GM21381 (cell line): Measurements from ENCODE around the gene ZNF609.

Experiments used
- ATAC-seq: cut with Tn5 transposase; IDR thresholded peaks from one replicate; pipeline ENCODE4 v1.9.1; 2021; ENCODE audit warnings: mild to moderate bottlenecking, moderate library complexity; ENCODE audit not compliant: unreplicated experiment

Gene ZNF609

GRCh38 chr15:64690578-64691296, 230.4 kb downstream of the ZNF609 start:
- ATAC-seq = no peak

DNA sequence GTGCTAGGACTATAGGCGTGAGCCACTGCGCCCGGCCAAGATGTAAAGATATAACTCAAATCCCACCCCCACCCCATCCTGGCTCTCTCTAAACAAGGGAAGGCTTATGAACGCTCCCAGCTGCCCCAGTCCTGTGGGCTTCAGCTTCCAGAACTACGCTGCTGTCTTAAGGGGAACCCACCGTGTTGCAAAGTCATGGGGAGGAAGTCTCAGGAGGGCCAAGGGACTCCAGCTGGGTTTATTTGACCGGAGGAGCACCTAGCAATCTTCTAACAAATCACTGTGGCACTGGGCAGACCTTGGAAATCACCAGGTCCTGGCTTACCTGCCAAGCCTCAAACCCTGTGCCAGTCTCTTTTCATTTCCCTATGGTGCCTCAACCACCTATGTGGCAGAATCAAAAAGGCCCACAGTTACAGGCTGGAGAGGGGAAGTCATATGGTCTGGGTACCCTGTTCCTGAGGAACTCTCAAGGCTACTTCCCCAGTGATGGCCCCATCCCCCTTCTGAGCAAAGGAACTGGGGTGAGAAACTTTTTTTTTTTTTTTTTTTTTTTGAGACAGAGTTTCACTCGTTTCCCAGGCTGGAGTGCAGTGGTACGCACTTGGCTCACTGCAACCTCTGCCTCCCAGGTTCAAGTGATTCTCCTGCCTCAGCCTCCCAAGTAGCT, 231.7 kb downstream of the ZNF609 start:
- no peak for ATAC-seq

- no peak for ATAC-seq
Measured at GRCh38 chr15:64693134-64693533, 232.8 kb downstream of the ZNF609 start.

DNA sequence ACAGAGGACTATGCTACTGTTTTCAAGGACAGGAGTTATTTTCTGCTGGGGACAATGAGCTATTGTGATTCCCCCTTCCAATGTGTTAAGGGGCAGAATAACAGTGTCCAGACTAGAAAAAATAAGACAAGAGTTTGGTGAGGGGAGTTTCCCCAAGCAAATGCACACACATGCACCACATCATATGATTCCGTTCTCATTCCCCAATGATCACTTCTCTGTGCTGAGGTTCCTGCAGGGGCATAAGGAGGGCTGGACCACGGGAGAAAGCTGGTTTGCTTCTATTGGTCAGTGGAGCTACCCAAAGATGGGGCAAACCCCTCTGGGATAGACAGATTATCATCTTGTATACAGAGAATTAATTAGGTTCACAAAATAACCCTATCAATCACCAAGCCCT, 234.4 kb downstream of the ZNF609 start:
- no peak for ATAC-seq

DNA sequence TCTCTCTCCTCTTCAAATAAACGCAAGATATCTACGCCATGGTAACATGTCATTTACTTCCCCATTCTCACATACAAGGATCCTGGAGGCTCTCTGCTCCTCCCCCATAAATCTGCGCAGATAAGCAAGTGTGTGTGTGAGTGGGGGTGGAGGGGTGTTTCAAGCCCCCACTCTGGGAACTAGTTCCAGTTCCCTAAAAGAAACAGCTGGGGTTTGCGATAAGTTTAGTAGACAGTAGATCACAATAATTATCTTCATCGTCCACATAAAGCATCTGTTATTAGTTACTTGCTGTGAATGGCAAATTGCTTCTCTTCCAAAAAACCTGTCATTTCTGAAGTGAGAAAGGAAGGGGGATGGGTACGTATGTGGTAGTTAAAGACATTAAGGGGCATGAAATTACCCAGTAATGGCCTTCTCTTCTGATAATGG, 235.2 kb downstream of the ZNF609 start:
- ATAC-seq = no peak

DNA sequence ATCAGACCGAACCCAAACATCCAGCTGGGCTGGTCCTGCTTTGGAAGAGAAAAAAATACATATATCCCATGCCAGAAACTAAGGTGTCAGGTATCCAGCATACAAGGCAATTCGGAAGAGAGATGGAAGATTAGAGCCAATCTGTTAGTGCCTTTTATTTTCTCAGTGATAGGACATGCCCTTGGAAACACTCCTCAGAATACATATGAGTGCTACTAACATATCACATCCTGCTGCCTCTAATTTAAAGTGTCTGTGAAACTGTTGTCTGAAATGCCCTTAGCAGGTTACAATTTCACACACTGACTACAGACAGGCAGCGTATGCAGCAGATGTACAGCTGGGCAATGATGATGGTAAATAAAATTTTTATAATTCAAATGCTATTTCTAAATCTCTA, 236.1 kb downstream of the ZNF609 start:
- no peak for ATAC-seq

- ATAC-seq = no peak
Measured at GRCh38 chr15:64697911-64698369, 237.6 kb downstream of the ZNF609 start.

- no peak for ATAC-seq
Measured at GRCh38 chr15:64698823-64699222, 238.4 kb downstream of the ZNF609 start.

DNA sequence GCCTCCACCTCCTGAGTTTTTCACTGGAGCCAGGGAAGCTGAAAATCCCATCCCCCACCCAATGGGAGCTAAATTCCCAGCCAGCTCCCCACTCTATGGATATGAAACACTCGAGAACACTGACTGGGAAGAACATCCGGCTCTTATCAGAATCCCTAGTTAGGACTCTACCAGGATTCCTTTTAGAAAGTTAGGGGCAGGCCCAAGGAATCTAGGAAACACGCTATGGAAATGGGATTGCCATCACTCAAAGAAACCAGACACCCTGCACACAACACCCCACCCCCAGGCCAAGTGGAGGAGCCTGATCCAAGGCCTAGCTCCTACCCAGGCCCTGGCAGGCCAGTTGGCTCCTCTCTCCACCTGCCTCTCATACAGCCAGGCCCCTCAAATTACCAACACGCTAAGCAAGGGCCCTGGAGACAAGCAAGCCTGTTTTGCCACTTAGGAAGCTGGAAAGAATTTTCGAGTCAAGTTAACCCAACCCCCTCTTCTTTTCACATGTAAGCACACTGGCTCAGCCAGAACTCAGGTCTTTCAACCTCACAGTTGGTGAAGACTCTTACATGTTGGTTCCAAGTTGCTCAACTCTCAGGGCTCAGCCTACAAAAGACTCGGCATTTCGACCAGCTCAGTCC, 239.5 kb downstream of the ZNF609 start:
- no peak for ATAC-seq

GRCh38 chr15:64701051-64701450, 240.7 kb downstream of the ZNF609 start:
- no peak for ATAC-seq

DNA sequence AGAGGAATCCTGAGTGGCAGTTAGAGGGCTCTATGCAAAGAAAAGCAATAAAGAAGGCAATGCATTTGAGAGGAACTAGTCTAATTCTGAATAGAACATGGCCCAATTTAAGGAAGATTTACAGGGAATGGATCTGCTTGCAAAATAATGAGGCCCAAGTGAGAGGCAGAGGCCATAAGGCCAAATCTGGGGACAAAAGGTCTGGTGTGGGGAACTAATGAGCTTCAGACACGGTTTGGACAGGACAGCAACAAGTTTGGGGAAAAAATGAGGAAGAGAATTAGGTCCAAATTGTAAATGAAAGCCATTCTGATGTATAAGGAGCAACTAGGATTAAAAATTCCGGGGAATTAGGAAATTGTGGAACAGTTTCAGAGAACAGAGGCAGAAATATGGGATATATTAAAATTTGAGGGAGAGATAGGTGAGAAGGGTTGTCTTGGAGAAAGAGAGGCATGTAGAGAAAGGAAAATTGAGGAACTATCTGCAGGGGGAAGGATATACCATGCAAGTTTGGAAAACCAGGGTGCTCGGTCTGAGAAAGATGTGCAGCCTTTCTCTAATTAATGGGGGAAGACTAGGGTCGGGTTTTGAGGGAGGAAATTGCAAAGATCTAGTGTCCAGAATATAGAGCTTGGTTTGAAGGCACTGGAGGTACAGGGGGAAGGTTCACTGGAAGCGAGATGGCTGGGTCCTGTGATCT, 241.3 kb downstream of the ZNF609 start:
- no peak for ATAC-seq

DNA sequence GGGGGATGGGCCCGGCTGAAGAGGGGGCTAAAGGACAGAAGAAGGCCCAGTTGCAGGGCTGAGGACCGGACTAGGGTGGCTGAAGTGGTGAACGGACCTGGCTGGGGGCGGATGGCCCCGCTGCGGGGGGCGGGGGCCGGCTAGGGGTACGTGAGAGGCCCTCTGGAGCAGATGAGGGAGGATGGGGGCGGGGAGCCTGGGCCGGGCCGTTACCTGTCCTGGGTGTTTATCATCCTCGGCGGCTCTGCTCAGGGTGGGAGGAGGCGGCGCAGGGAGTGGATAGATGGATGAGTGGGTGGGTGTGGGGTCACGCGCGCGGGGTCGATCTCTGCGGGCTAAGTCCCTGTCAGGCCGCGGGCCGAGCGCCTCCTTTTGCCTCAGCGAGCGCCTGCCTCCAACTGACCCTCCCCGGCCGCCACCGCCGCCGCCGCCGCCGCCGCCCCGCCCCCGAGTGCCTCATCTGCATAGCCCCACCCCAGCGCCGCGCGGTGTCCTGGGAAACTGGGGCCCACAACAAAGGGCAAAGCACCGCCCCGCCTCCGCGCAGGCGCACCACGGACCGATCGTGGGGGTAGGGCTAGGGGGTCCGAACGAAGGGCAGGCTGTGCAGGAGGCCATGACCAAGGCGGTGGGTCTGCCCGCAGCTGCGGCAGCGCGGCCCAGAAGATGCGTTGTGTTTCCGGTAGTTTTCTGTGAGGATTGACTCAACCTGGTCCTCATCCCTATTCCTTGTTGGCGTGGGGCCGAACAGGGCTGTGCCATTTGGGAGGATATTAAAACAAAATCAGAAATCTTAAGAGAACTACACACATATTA, 242.6 kb downstream of the ZNF609 start:
- ATAC-seq = peak; percentile 79

DNA sequence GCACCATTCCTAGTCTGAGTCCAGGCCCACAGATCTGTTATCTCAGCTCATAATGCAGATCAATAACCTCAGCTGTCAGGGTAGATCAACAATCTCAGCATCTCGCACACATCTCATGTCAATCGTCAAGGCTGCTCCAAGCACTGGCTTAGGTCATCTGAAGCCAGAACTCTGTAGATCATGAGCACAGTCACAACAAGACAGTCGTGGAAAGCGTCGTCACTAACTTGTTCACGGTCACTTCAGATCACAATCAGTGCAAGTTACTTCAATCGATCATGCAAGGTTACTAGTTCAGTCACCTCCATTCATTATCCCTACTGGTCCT, 243.2 kb downstream of the ZNF609 start:
- ATAC-seq = no peak

- ATAC-seq = no peak
Measured at GRCh38 chr15:64705006-64705405, 244.6 kb downstream of the ZNF609 start.

DNA sequence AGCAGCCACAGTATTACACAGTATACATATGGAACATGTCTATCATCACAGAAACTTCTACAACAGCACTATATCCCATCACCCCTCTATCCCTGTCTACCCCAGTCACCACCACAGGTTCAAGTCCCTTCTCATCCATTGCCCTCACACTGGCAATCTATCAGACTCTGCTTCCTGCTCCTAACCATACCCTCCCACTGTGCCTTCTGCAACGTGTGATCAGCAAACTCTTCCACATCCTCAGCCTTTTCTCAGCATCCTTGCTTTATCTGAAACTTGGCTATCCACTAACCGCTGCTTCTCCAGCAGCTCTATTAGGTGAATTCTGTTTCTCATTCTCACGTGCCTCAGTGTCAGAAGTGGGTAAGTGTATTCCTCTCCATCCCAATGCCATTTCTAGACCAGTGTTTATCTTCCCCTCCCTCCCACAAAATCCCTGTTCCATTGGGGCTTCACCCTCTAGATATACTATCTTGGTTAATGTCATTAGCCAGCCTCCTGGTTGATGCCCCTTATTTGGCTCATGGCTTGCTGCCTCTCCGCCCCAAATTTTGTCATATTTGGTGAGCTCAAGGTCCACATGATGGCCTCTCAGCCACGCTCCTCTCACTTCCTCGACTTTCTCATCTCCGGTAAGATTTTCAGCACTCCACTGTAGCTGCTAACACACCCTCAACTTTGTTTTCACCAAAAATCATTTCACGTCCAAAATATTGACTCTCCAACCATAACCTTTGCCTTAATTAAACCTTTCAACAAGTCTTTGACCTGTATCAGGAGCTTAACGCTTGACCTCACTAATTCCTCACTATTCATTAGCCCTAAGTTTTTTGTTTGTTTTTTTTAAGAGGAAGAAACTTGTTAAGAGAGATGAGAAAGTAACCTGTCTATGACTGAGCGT, 245.9 kb downstream of the ZNF609 start:
- no peak for ATAC-seq

- ATAC-seq = no peak
Measured at GRCh38 chr15:64710676-64711428, 250.5 kb downstream of the ZNF609 start.

DNA sequence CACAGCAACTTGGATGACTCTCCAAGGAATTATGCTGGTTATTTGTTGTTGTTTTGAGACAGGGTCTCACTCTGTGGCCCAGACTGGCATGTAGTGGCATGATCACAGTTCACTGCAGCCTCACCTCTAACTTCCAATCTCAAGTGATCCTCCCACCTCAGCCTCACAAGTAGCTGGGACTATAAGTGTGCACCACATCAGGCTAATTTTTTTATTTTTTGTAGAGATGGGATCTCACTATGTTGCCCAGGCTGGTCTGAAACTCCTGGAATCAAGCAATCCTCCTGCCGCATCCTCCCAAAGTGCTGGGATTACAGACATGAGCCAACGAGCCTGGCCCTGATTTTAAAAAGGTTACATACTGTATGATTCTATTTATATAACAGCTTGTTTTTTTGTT, 252.0 kb downstream of the ZNF609 start:
- ATAC-seq = no peak

GRCh38 chr15:64713592-64713991, 253.2 kb downstream of the ZNF609 start:
- no peak for ATAC-seq

- ATAC-seq = no peak
Measured at GRCh38 chr15:64716452-64716851, 256.1 kb downstream of the ZNF609 start.
